ENCODE data around the gene RPTOR. TPM values are rescaled to one million over a fixed set of nuclear protein-coding genes. Genes with fewer than 3 reads are reported as not detected.

RPTOR gene
- total and polyA plus RNA-seq, 4 donors: 12.4 to 46.1 (median 29.7) TPM

DNA sequence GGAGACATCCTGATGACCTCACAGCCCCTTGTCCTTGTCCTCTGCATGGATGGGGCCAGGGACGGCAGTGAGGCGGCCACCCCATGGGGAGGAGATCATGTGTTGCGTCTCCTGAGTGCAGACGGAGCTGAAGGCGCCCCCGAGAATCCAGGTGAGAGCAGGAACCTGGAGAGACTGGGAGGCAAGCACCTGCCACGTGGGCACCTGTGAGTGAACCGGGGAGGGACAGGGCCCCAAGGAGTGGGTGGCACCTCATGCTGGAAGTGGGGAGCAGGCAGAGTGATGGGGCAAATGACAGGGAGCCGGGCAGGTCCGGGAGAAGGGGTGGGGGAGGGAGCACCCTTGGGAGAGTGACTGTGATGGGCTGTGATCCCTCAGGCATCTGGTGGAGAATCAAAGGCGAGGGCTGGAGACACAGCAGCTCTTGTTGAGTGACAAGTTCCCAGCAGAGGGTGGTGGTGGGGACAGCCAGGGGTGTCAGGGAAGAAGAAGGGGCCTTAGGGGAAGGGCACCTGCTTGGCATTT lies 272.7 kb downstream of the RPTOR start:
- Histone ChIP-seq H3K9ac (ENCODE audit: insufficient read depth in 1 of 2, low read length in 2 of 2) (no peak overlapping the region), H3K27ac (ENCODE audit: low read depth in 1 of 2, low read length in 1 of 2) (no peak overlapping the region), H3K36me3 (ENCODE audit: control insufficient read depth in 4 of 4, insufficient read depth in 4 of 4, low read length in 4 of 4) (peaks cover 0 to 4% (median 0%) of the 10 kb centered on the region in 4 donors), H3K4me1 (ENCODE audit: control insufficient read depth in 5 of 5, insufficient read depth in 5 of 5, low read length in 5 of 5) (peaks cover 0 to 18% (median 0%) of the 10 kb centered on the region in 5 donors), H3K4me3 (no peak overlapping the region), H3K27me3 (ENCODE audit: control insufficient read depth in 3 of 3, insufficient read depth in 3 of 3, low read length in 2 of 3) (no peaks in the 10 kb centered on the region), H3K9me3 (ENCODE audit: control insufficient read depth in 4 of 4, insufficient read depth in 3 of 4, low read length in 3 of 4) (no peaks in the 10 kb centered on the region)
- no peak for DNase-seq
- no peak for ATAC-seq (ENCODE audit: insufficient read depth, low FRiP score)
- 96 to 98% methylated on average over 11 of the region's 11 CpGs for WGBS, 2 donors
- TF ChIP-seq, protein P1, sequence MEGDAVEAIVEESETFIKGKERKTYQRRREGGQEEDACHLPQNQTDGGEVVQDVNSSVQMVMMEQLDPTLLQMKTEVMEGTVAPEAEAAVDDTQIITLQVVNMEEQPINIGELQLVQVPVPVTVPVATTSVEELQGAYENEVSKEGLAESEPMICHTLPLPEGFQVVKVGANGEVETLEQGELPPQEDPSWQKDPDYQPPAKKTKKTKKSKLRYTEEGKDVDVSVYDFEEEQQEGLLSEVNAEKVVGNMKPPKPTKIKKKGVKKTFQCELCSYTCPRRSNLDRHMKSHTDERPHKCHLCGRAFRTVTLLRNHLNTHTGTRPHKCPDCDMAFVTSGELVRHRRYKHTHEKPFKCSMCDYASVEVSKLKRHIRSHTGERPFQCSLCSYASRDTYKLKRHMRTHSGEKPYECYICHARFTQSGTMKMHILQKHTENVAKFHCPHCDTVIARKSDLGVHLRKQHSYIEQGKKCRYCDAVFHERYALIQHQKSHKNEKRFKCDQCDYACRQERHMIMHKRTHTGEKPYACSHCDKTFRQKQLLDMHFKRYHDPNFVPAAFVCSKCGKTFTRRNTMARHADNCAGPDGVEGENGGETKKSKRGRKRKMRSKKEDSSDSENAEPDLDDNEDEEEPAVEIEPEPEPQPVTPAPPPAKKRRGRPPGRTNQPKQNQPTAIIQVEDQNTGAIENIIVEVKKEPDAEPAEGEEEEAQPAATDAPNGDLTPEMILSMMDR (IDR thresholded peaks at IDR 0.05; ENCODE audit: control extremely low read depth, extremely low read depth): no peak

DNA sequence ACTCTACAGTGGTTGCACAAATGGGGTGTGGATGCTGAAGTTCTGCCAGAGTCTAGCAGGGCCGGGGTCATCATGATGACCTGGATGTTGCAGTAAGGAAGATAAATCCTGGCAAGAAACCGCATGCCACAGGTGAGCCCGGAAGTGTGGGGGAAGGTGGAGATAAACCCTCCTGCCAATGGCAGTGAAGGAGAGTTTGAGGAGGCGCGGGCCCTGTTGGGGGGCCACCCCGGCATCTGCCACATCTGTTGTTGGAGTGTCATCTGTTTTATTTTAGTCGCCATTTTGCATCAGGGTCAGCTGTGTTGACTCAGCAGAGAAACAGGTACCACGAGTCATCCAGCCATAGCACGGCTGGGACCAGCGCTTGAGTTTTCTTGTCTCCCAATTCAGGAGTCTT lies 273.2 kb downstream of the RPTOR start:
- Histone ChIP-seq H3K4me3 (no peak overlapping the region), H3K36me3 (ENCODE audit: control insufficient read depth in 4 of 4, insufficient read depth in 4 of 4, low read length in 4 of 4) (peaks cover 0 to 4% (median 1%) of the 10 kb centered on the region in 4 donors), H3K9ac (ENCODE audit: insufficient read depth in 1 of 2, low read length in 2 of 2) (no peak overlapping the region), H3K4me1 (ENCODE audit: control insufficient read depth in 5 of 5, insufficient read depth in 5 of 5, low read length in 5 of 5) (peaks cover 0 to 18% (median 3%) of the 10 kb centered on the region in 5 donors), H3K27me3 (ENCODE audit: control insufficient read depth in 3 of 3, insufficient read depth in 3 of 3, low read length in 2 of 3) (no peaks in the 10 kb centered on the region), H3K27ac (ENCODE audit: low read depth in 1 of 2, low read length in 1 of 2) (no peak overlapping the region), H3K9me3 (ENCODE audit: control insufficient read depth in 4 of 4, insufficient read depth in 3 of 4, low read length in 3 of 4) (no peaks in the 10 kb centered on the region)
- TF ChIP-seq, protein P1 (IDR thresholded peaks at IDR 0.05; ENCODE audit: control extremely low read depth, extremely low read depth): no peak
- WGBS, 2 donors: 90 to 93% methylated on average over 10 of the region's 10 CpGs
- peak in 1 of 3 donors; percentile 8 for DNase-seq
- ATAC-seq (ENCODE audit: insufficient read depth, low FRiP score): no peak

DNA sequence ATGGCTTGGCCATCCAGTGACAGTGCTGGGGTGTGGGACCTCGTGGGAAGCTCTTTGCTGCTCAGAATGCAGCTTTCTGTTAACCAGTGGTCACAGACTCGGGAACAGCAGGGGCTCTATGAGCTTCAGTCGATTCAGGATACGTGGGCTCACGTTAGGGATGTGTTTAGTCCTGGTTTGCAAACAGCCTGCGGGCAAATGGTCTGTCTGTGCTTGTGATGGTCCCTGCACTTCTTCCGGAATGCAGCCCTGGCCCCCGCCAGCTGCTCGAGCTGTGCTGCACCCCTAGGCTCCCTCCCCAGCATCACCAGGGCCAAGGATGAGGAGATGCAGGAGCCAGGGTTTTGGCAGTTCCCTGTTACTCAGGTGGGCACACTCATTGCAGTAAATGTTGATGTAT lies 274.2 kb downstream of the RPTOR start:
- no peak overlapping the region for H3K27ac ChIP-seq (ENCODE audit: low read depth in 1 of 2, low read length in 1 of 2)
- H3K4me3 ChIP-seq: no peak overlapping the region
- peaks cover 0 to 4% (median 3%) of the 10 kb centered on the region in 4 donors for H3K36me3 ChIP-seq (ENCODE audit: control insufficient read depth in 4 of 4, insufficient read depth in 4 of 4, low read length in 4 of 4)
- no peaks in the 10 kb centered on the region for H3K27me3 ChIP-seq (ENCODE audit: control insufficient read depth in 3 of 3, insufficient read depth in 3 of 3, low read length in 2 of 3)
- TF ChIP-seq, protein P1 (IDR thresholded peaks at IDR 0.05; ENCODE audit: control extremely low read depth, extremely low read depth): no peak
- ATAC-seq (ENCODE audit: insufficient read depth, low FRiP score) (no peak), DNase-seq (peak in 1 of 3 donors; percentile 6)
- no peaks in the 10 kb centered on the region for H3K9me3 ChIP-seq (ENCODE audit: control insufficient read depth in 4 of 4, insufficient read depth in 3 of 4, low read length in 3 of 4)
- WGBS, 2 donors: 94 to 95% methylated on average over 9 of the region's 9 CpGs
- H3K9ac ChIP-seq (ENCODE audit: insufficient read depth in 1 of 2, low read length in 2 of 2): no peak overlapping the region
- peaks cover 0 to 18% (median 3%) of the 10 kb centered on the region in 5 donors for H3K4me1 ChIP-seq (ENCODE audit: control insufficient read depth in 5 of 5, insufficient read depth in 5 of 5, low read length in 5 of 5)

Data from lung (tissue), 12 donors.